Stimulated activated CD8-positive, alpha-beta memory T cell treated with anti-CD3 and anti-CD28 coated beads, Interleukin-15, amount 100 ng/mL, for 4 hours (primary cell): ENCODE data around the gene HTT.

Experiments
- DNase-seq, 2 donors: peaks; one replicate each; pipeline ENCODE4 v3.0.0-alpha.2; 2020; ENCODE audit warnings: low read depth in 2 of 2

The HTT gene

GRCh38 chr4:3218824-3219760, 144.6 kb downstream of the HTT start:
- DNase-seq, result no peak

DNA sequence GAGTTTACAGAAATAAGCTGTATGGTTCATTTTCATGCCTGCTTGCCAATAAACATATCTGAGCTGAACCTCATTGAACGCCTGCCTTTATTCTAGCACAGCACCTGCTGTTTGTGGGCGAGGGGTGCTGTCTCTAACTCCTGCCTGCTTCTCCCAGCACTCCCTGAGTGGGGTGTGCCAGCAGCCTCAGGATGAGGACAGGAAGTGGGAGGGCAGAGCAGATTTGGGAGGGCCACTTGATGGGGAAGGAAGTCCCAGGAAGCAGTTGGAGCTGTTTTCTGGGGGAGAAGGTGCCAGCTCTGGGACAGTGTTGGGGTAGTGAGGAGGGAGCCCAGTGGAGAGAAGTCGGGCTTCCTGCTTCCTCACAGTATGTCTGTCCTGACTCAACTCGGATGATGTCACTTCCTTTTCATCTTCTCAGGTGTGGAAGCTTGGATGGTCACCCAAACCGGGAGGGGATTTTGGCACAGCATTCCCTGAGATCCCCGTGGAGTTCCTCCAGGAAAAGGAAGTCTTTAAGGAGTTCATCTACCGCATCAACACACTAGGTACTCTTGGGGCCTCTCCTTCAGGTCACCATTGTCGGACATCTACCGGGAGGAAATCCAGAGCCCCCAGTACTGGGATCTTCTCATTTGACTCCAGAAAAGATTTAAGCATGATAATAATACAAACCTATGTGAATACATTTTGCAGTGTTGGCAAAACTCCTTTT, 145.4 kb downstream of the HTT start:
- no peak for DNase-seq

DNA sequence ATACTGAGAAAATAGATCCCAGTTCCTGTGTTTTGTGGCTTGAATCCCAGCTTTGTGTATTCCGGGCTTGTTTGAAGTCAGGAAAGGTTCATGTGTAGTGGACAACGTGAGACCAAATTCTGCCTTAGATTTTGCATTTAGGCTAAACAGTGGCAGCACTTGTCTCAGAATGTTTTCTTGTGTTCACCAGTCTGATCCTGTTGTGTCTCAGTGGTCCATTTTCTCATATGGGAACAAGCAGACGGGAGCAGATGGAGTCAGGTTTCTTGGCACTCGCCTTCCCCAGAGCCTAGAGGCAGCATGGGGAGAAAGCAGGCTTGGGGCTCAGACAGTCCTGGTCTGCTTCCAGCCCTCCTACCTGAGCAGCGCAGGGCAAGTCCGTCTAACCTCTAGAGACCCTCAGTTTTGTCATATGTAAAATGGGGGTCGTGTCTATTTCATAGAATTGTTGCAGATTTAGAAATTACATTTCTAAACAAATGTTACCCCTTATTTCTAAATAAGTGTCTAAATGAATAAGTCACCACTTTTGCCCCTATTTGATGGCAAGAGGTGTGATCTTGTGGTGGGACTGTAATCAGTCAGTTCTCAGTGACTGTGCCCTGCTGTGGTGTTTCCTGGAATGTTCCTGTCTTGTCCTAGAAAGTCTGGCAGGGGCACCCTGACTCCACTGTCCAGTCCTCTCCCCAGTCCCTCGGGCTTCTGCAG, 146.1 kb downstream of the HTT start:
- DNase-seq, result no peak

GRCh38 chr4:3221184-3221494, 146.7 kb downstream of the HTT start:
- DNase-seq, result no peak

GRCh38 chr4:3221996-3222395, 147.5 kb downstream of the HTT start:
- DNase-seq, result no peak

DNA sequence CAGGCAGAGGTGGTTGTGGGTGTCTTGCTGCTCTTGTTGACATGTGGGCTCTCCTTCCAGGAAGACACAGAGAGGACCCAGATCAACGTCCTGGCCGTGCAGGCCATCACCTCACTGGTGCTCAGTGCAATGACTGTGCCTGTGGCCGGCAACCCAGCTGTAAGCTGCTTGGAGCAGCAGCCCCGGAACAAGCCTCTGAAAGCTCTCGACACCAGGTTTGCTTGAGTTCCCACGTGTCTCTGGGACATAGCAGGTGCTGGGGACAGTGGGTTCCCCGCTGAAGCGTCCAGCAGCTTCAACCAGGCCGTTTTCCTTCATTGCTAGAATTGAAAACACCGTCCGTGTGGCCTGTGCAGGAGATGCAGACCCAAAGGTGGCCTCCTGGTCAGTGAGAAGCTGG, 148.9 kb downstream of the HTT start:
- no peak for DNase-seq

DNA sequence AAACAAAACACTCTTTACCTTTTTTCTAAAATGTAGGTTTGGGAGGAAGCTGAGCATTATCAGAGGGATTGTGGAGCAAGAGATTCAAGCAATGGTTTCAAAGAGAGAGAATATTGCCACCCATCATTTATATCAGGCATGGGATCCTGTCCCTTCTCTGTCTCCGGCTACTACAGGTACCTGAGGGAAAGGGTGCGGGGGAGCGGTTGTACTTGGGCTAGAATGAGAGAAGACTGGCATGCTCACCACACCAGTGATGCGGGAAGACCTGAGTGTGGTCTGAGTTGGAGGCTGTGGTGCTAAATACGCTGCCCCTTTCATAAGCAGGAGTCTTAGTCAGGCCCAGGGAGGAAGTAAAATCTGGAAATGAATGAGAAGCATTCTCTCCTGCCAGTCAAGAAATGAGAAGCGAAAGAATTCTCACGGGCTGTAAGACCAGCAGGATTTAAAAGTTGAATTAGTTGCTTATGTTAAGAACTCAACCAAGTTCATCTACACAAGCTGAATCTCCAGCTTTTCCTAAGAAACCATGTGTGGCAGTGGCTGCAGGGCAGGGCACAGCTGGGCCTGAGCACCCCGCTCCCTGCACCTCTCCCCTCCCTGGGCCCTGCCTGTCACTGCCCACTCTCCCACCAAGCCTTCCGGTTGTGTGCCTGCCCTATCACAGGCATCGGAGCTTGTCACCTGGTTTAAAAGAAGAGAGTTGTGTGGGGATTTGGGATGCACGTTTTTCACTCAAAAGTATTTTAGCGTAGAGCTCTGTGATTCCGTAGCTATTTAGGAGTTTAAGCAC, 149.7 kb downstream of the HTT start:
- DNase-seq, result no peak

GRCh38 chr4:3225071-3225850, 150.8 kb downstream of the HTT start:
- DNase-seq, result no peak

DNA sequence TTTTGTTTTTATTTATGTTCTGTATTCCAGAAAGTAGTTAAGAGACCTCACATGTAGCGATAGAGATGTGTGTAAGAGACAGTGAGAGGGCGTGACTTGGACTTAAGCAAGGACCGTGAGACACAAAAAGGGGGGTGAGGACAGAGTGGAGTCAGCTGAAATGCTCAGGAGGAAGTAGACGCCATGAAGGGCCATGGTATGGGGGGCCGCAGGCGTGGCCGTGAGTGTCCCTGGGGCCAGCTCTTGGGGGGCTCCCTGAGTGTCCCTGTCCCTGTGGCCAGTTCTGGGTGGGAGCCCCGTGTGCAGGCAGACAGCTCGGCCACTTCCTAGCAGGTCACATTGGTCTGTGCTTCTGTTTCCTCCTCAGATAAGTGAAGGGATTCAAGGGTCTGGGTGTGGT, 151.5 kb downstream of the HTT start:
- no peak for DNase-seq

GRCh38 chr4:3226467-3226866, 152.0 kb downstream of the HTT start:
- no peak for DNase-seq

- no peak for DNase-seq
Observed at GRCh38 chr4:3226944-3227343, 152.5 kb downstream of the HTT start.

DNA sequence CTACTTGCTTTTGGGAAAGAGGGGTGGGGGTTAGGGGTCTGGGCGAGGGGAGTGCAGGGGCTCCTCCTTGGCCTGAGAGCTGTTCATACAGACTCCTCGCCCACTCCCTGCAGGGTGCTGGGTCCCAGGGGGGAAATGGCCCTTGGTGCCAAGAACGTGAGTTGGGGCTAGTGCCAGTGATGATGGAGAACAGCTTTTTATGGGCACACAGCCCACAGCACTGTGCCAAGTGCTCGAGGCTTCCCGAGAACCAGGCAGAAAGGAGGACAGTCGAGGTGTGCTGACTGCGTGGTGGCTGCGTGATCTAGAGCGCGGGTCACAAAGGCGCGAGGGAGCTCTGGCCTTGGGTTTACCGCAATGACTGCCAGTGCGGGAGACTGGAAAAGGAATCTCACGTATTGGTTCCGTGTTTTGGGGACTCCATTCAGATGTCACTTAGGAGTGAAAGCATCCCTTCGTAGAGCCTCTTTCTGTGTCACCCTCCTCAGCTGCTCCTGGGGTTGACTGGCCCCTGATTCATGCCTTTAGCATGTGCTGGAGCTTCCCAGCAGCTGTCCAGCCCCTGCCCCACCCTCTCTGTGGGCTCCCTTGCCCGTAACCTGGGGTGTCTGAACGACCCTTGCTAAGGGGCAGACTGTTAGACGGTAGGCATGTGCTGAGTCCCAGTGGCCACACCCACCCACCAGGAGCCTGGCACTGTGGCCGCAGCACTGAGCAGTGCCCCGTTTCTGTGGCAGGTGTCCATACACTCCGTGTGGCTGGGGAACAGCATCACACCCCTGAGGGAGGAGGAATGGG, 153.6 kb downstream of the HTT start:
- no peak for DNase-seq

- DNase-seq, result no peak
Observed at GRCh38 chr4:3228881-3229280, 154.4 kb downstream of the HTT start.

- DNase-seq, result no peak
Observed at GRCh38 chr4:3229328-3229727, 154.8 kb downstream of the HTT start.

DNA sequence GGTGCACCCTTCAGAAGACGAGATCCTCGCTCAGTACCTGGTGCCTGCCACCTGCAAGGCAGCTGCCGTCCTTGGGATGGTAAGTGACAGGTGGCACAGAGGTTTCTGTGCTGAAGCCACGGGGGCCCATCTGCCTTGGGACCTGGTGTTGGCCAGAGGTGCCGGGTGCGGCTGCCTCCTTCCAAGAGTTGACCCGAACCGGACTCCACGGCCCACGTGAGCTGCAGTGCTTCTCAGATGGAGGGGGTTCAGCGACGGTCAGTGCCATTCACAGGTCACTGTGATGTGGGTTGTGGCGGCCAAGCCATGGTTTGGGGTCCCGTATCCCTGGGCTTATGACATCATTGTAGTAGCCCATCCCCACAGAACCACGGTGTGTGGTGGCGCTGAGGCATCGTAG, 155.5 kb downstream of the HTT start:
- DNase-seq, result no peak

- no peak for DNase-seq
Observed at GRCh38 chr4:3231471-3231870, 157.0 kb downstream of the HTT start.

DNA sequence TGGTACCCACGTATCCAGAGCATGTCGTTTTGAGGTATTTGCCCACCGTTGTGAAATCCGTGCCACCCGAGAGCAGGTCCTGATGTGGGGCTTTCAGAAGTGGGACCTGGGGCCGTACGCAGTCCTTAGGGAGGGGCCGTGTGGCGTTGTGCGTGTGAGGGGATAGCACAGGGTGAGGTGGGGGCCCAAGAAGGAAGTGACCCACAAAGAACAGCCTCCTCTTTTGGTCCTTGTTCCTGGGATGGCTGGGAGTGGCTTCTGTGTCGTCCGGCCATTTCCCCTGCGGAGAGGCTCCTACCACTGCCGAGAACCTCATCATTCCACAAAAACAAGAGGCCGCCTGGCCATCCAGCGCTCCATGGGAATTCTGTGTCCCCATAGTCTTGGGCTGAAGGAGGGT, 157.5 kb downstream of the HTT start:
- DNase-seq, result no peak

DNA sequence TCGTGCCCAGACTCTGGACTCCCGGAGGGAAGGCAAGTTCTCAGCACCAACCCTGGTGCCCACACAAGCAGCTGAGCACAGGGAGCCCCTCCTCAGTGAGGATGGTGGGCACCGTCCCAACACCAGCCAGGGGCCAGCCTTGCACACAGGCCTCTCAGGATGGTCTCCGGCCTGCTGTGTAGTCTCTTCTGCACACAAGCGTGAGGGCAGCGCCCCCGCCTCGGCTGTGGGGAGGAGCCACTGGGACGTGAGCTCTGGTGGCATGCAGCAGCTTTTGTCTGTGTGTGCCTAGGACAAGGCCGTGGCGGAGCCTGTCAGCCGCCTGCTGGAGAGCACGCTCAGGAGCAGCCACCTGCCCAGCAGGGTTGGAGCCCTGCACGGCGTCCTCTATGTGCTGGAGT, 158.4 kb downstream of the HTT start:
- DNase-seq, result no peak

DNA sequence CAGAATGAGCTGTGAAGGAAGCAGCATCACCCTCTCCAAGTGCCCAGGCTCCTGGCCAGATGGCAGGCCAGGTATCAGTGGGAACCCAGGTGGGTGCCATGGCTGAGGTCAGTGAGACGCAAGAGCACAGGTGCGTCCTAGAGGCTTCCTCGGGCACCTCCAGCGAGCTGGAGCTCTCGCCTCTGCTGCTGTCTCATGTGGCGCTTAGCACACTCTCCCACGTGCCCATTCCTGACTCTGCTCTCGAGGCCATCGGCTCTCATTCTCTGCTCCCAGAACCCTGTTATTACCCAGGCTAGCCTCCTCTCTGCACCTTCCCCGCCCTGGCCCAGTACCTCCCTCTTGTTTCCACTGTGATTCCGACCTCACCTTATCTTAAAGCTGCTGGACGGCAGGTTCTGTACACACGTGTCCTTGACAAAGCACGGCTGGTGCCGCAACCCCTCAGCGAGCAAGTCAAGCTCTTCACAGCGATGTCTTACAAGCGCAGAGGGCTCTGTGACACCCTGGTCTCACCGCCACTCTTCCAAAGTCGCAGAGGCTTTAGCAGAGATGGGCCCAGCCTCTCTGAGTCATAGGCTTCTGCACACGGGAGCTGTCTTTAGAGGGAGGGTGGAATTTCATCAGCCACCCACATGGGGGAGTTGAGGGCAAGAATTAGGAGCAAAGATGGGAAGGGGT, 159.1 kb downstream of the HTT start:
- no peak for DNase-seq
